ENCODE results near the gene TTC34. TPM values are rescaled to one million over a fixed set of nuclear protein-coding genes. Genes with fewer than 3 reads are reported as not detected.

The TTC34 gene
- total and polyA plus RNA-seq, 2 of the 4 experiments (the other 2 are of a cell fraction) = under 0.01 to 0.09 TPM

GRCh38 chr1:2593251-2593878 is 208.1 kb downstream of the TTC34 start:
- H4K8ac ChIP-seq (ENCODE audit: low read depth in 2 of 2, low read length in 2 of 2) = no peak overlapping the region
- H3K9ac ChIP-seq (ENCODE audit: low read depth, low read length) = no peak overlapping the region
- no peak overlapping the region for H2BK120ac ChIP-seq (ENCODE audit: low read depth, low read length)
- TF ChIP-seq CHD1 (IDR thresholded peaks at IDR 0.05; ENCODE audit: low read depth, low read length) (no peak), MXI1 (IDR thresholded peaks at IDR 0.05; ENCODE audit: borderline replicate concordance, low read depth, low read length) (no peak), RCOR1 (IDR thresholded peaks at IDR 0.05; ENCODE audit: insufficient replicate concordance, low read length) (no peak), ELK1 (IDR thresholded peaks at IDR 0.05; ENCODE audit: borderline replicate concordance, low read depth, low read length) (no peak), NFE2L2 (IDR thresholded peaks at IDR 0.05; ENCODE audit: low read depth, low read length) (no peak), MAFK (IDR thresholded peaks at IDR 0.05; ENCODE audit: low read depth, low read length) (no peak), RFX5 (IDR thresholded peaks at IDR 0.05; ENCODE audit: low read depth, low read length) (no peak), RAD21 (IDR thresholded peaks at IDR 0.05; ENCODE audit: low read length) (no peak), MAZ (IDR thresholded peaks at IDR 0.05; ENCODE audit: borderline replicate concordance, low read depth, low read length) (no peak)
- no peak overlapping the region for H3K27ac ChIP-seq (ENCODE audit: insufficient read depth, low read length)
- no peak overlapping the region for H3K4me3 ChIP-seq (ENCODE audit: insufficient read depth, low read depth, low read length)
- H2AK9ac ChIP-seq (replicated peaks; ENCODE audit: low read depth, low read length, poor library complexity) = no peak overlapping the region
- no peak overlapping the region for H3K23ac ChIP-seq (ENCODE audit: low read depth, low read length)
- H2AK5ac ChIP-seq (ENCODE audit: low read depth, low read length) = no peak overlapping the region
- no peaks in the 10 kb centered on the region for H3K79me1 ChIP-seq (ENCODE audit: low read depth in 1 of 2, low read length in 2 of 2)
- H4K91ac ChIP-seq (ENCODE audit: insufficient read depth, low read depth, low read length) = no peak overlapping the region
- intact Hi-C loops (cut with micrococcal nuclease) (no loop called here), in situ Hi-C loops (cut with MboI; ENCODE audit: low sequenced_read_pairs) (no loop called here), dilution Hi-C loops (cut with HindIII; ENCODE audit: low sequenced_read_pairs, unreplicated experiment) (no loop called here)
- H3K4ac ChIP-seq (ENCODE audit: low read depth, low read length) = no peak overlapping the region
- H3K4me1 ChIP-seq (ENCODE audit: control insufficient read depth, insufficient read depth, low read length) = no peaks in the 10 kb centered on the region; the same call in 1 of the 2 replicates
- CTCF ChIA-PET = no interaction called here
- H3K18ac ChIP-seq (ENCODE audit: low read depth, low read length) = no peak overlapping the region
- no peak overlapping the region for H4K5ac ChIP-seq (ENCODE audit: low read depth, low read length)
- POLR2A ChIA-PET (ENCODE audit: unreplicated experiment) = no interaction called here
- no peaks in the 10 kb centered on the region for H3K9me3 ChIP-seq (ENCODE audit: control insufficient read depth, insufficient read depth, low read length)
- no peaks in the 10 kb centered on the region; the same call in 1 of the 2 replicates for H3K27me3 ChIP-seq (ENCODE audit: control insufficient read depth, insufficient read depth, low read length)
- H2AFZ ChIP-seq (replicated peaks; ENCODE audit: low read length, poor library complexity) = peak overlapping the region; percentile 51
- H3K9me1 ChIP-seq (ENCODE audit: insufficient read depth, low read length) = no peaks in the 10 kb centered on the region
- no peak overlapping the region for H3K4me2 ChIP-seq (ENCODE audit: low read depth, low read length)
- no peak overlapping the region for H2BK20ac ChIP-seq (ENCODE audit: low read depth, low read length)
- WGBS, 2 experiments (ENCODE audit: extremely low coverage in 2 of 2, insufficient read length in 1 of 2) = 56% methylated on average over 11 of the region's 26 CpGs; no CpG with 5 or more reads in 1 of the 2 experiments
- no peak overlapping the region for H3K56ac ChIP-seq (ENCODE audit: extremely low read depth, insufficient read depth, low read length)
- no peak overlapping the region for H2BK5ac ChIP-seq (ENCODE audit: low read depth, low read length, poor library complexity, severe bottlenecking)
- H2BK15ac ChIP-seq (ENCODE audit: low read depth, low read length) = no peak overlapping the region
- ATAC-seq (ENCODE audit: low read depth) = no peak
- H3K14ac ChIP-seq (replicated peaks; ENCODE audit: low read depth, low read length) = no peak overlapping the region
- BruUV-seq (replicated peaks) = no TSS peak
- DNase-seq = no peak
- H3K36me3 ChIP-seq (ENCODE audit: control insufficient read depth, insufficient read depth, low read length) = peaks cover 2% of the 10 kb centered on the region; the same call in 1 of the 2 replicates
- no peaks in the 10 kb centered on the region for H4K20me1 ChIP-seq (ENCODE audit: insufficient read depth, low read length)
